GM12878 (cell line): ENCODE data around the gene NFYC. TPM values are rescaled to one million over a fixed set of nuclear protein-coding genes. Genes with fewer than 3 reads are reported as not detected.
A peak's percentile ranks its signal among the peaks of the same experiment; 100 is the strongest.

Source experiments
- ATAC-seq: fragments of 200-7000 bp; cut with Tn5 transposase; 3 replicates; pipeline ENCODE4 v1.9.1; 2020; ENCODE audit warnings: mild to moderate bottlenecking, moderate library complexity
- BruUV-seq: library from RNA; stranded (reverse); fragments of 400-500 nt; replicated peaks from 2 replicates; lab custom pipeline; 2021; lab: Mats Ljungman, UMichigan
- CTCF ChIA-PET: fragments of 300-600 bp; sonication (Branson Sonifier 250); formaldehyde crosslinking; extraction: SDS; loops from one replicate; lab custom pipeline; 2021; ENCODE audit warnings: inconsistent platforms; lab: Yijun Ruan, JAX
- POLR2A ChIA-PET: fragments of 350-600 bp; formaldehyde crosslinking; extraction: SDS; loops from one replicate; lab custom pipeline; 2021; ENCODE audit warnings: inconsistent platforms; lab: Charles Lee
- RAD21 ChIA-PET: fragments of 300-600 bp; sonication (Branson Sonifier 250); formaldehyde crosslinking; loops from one replicate; lab custom pipeline; 2023; ENCODE audit warnings: antibody characterized with exemption; ENCODE audit not compliant: unreplicated experiment; lab: Charles Lee
- SMC1A ChIA-PET: fragments of 300-600 bp; sonication (Branson Sonifier 250); formaldehyde crosslinking; loops from one replicate; lab custom pipeline; 2023; ENCODE audit not compliant: unreplicated experiment, uncharacterized antibody; lab: Charles Lee
- DNase-seq: peaks from one replicate; pipeline ENCODE4 v3.0.0-alpha.2; 2011; ENCODE audit warnings: low read depth, low spot score
- FAIRE-seq: peaks from 3 replicates; lab custom pipeline; 2011; peaks lifted over from hg19 to GRCh38; lab: Jason Lieb, UNC
- H2AFZ ChIP-seq: 2 replicates; pipeline ENCODE4 v1.6.0; 2011; ENCODE audit warnings: low read depth, low read length, control low read depth; ENCODE audit not compliant: control insufficient read depth
- H3K27ac ChIP-seq: 2 replicates; pipeline ENCODE4 v1.5.1; 2011; ENCODE audit warnings: control low read depth; ENCODE audit not compliant: control insufficient read depth, insufficient read depth
- H3K27me3 ChIP-seq, 2 experiments: replicated peaks in 1 of 2; 2 replicates each; pipeline versions ENCODE4 v1.6.0 to v1.6.1; 2011; ENCODE audit warnings: low read length in 1 of 2; ENCODE audit not compliant: control insufficient read depth in 2 of 2, insufficient read depth in 2 of 2
- H3K36me3 ChIP-seq, 2 experiments: 2 replicates each; pipeline ENCODE4 v1.5.1; 2011; ENCODE audit warnings: low read length in 1 of 2; ENCODE audit not compliant: control insufficient read depth in 2 of 2, insufficient read depth in 2 of 2
- H3K4me1 ChIP-seq: 2 replicates; pipeline ENCODE4 v1.6.1; 2011; ENCODE audit warnings: mild to moderate bottlenecking, low read length, moderate library complexity, mixed read lengths; ENCODE audit not compliant: control insufficient read depth, insufficient read depth
- H3K4me2 ChIP-seq: 2 replicates; pipeline ENCODE4 v1.6.0; 2011; ENCODE audit warnings: control low read depth; ENCODE audit not compliant: control insufficient read depth, insufficient read depth
- H3K4me3 ChIP-seq: fragments of 200-600 bp; sonication (generic); 2 replicates; pipeline ENCODE4 v1.5.1; 2016
- H3K79me2 ChIP-seq: 2 replicates; pipeline ENCODE4 v1.6.0; 2011; ENCODE audit warnings: low read length; ENCODE audit not compliant: control insufficient read depth, insufficient read depth
- H3K9ac ChIP-seq: 2 replicates; pipeline ENCODE4 v1.8.0; 2011; ENCODE audit warnings: low read length, control low read depth, mixed read lengths; ENCODE audit not compliant: control insufficient read depth, insufficient read depth
- H3K9me3 ChIP-seq: replicated peaks from 3 replicates; pipeline ENCODE4 v1.5.1; 2011; ENCODE audit warnings: mild to moderate bottlenecking, low read length; ENCODE audit not compliant: control insufficient read depth, insufficient read depth
- H4K20me1 ChIP-seq: 2 replicates; pipeline ENCODE4 v1.6.0; 2011; ENCODE audit not compliant: control insufficient read depth, insufficient read depth
- CHD4 ChIP-seq: fragments of 200-600 bp; sonication (generic); IDR thresholded peaks from 2 replicates; pipeline ENCODE4 v1.6.1; 2016; ENCODE audit warnings: mild to moderate bottlenecking
- EED ChIP-seq: sonication (generic); IDR thresholded peaks from 2 replicates; pipeline ENCODE4 v1.6.1; 2016; ENCODE audit warnings: antibody characterized with exemption, low read depth
- FOS ChIP-seq: IDR thresholded peaks from 3 replicates; pipeline ENCODE4 v1.6.1; 2011; ENCODE audit warnings: borderline replicate concordance; ENCODE audit not compliant: insufficient read length; ENCODE audit errors: extremely low read depth
- FOXM1 ChIP-seq: IDR thresholded peaks from 2 replicates; pipeline ENCODE4 v1.6.1; 2012; ENCODE audit warnings: low read depth, mild to moderate bottlenecking, inconsistent platforms, low read length, moderate library complexity
- GATAD2B ChIP-seq: fragments of 450-650 bp; conservative IDR thresholded peaks from 2 replicates; pipeline ENCODE4 v1.6.1; 2017; ENCODE audit warnings: low read depth, mild to moderate bottlenecking, moderate library complexity
- IKZF1 ChIP-seq: fragments of 450-650 bp; conservative IDR thresholded peaks from 2 replicates; pipeline ENCODE4 v1.6.1; 2017; ENCODE audit warnings: antibody characterized with exemption, mild to moderate bottlenecking
- IKZF2 ChIP-seq, 2 experiments: fragments of 450-650 bp; IDR thresholded peaks; 2 replicates each; pipeline ENCODE4 v1.6.1; 2017; ENCODE audit warnings: mild to moderate bottlenecking in 2 of 2, moderate library complexity in 2 of 2
- NKRF ChIP-seq: fragments of 450-650 bp; conservative IDR thresholded peaks from 2 replicates; pipeline ENCODE4 v1.6.1; 2017; ENCODE audit warnings: mild to moderate bottlenecking, moderate library complexity
- NR2C2 ChIP-seq: IDR thresholded peaks from 2 replicates; pipeline ENCODE4 v1.6.1; 2011; ENCODE audit warnings: borderline replicate concordance, low read depth; ENCODE audit not compliant: control insufficient read depth, insufficient read length
- RAD21 ChIP-seq: IDR thresholded peaks from 2 replicates; pipeline ENCODE4 v1.6.1; 2011; ENCODE audit warnings: mild to moderate bottlenecking, low read depth, low read length, moderate library complexity; ENCODE audit not compliant: insufficient read depth
- SMC3 ChIP-seq: IDR thresholded peaks from 2 replicates; pipeline ENCODE4 v1.6.1; 2011; ENCODE audit warnings: low read length, improper control_type of control experiment, borderline replicate concordance
- SPI1 ChIP-seq: IDR thresholded peaks from 2 replicates; pipeline ENCODE4 v1.6.1; 2011; ENCODE audit warnings: low read depth, mild to moderate bottlenecking, low read length, moderate library complexity, borderline replicate concordance; ENCODE audit not compliant: insufficient read depth
- SREBF1 ChIP-seq: IDR thresholded peaks from 2 replicates; pipeline ENCODE4 v1.6.1; 2012; ENCODE audit warnings: mild to moderate bottlenecking, low read length
- SUPT20H ChIP-seq: IDR thresholded peaks from 2 replicates; pipeline ENCODE4 v1.6.1; 2011; ENCODE audit warnings: low read depth, mild to moderate bottlenecking, low read length, moderate library complexity, borderline replicate concordance; ENCODE audit not compliant: control insufficient read depth
- TARDBP ChIP-seq: IDR thresholded peaks from 2 replicates; pipeline ENCODE4 v1.6.1; 2016; ENCODE audit warnings: borderline replicate concordance
- TBL1XR1 ChIP-seq: IDR thresholded peaks from 2 replicates; pipeline ENCODE4 v1.6.1; 2012; ENCODE audit warnings: low read depth, low read length, improper control_type of control experiment
- TCF7 ChIP-seq: IDR thresholded peaks from 2 replicates; pipeline ENCODE4 v1.6.1; 2014; ENCODE audit warnings: antibody characterized with exemption, borderline replicate concordance
- YBX1 ChIP-seq: fragments of 450-650 bp; IDR thresholded peaks from 2 replicates; pipeline ENCODE4 v1.6.1; 2016; ENCODE audit warnings: antibody characterized with exemption
- YY1 ChIP-seq: IDR thresholded peaks from 2 replicates; pipeline ENCODE4 v1.6.1; 2011; ENCODE audit warnings: low read depth, mild to moderate bottlenecking, low read length
- WGBS: methylation state at CpG from one replicate; pipeline ENCODE4 v1.1.6; 2016; ENCODE audit warnings: low lambda C conversion rate; ENCODE audit not compliant: insufficient replicate concordance, insufficient coverage; ENCODE audit errors: missing lambda C conversion rate; 5-methylcytosine and 5-hydroxymethylcytosine counted together
- in situ Hi-C: fragments of 300-500 bp; cut with MboI; formaldehyde crosslinking; loops from 9 replicates; pipeline ENCODE4 v1.14.3; 2018; ENCODE audit warnings: mixed read lengths
- intact Hi-C: fragments of 100-400 bp; cut with micrococcal nuclease; formaldehyde crosslinking; loops from one replicate; pipeline ENCODE4 v1.14.2; 2022; ENCODE audit not compliant: unreplicated experiment
- polyA plus RNA-seq, 11 experiments: library from polyadenylated mRNA; depleted of rRNA in 4 of 11; unstranded in 6 of 11; stranded (reverse) in 5 of 11; fragments of >200 nt; fragmentation: Nextera tagmentation in 4 of 11; fragmentation: Illumina TruSeq in 1 of 11; extraction: Ambion mirVana in 4 of 11; extraction: Trizol in 1 of 11; gene quantifications; 1 replicate in 1 of 11; 2 replicates in 10 of 11; pipeline versions ENCODE4 v1.2.1 to v1.2.3, GENCODE V29; 2011 to 2016; ENCODE audit warnings: inconsistent platforms in 2 of 11, missing spikeins in 2 of 11, low read depth in 1 of 11
- total RNA-seq, 4 experiments: library from RNA; depleted of rRNA in 3 of 4; stranded (reverse); fragments of >200 nt in 3 of 4; fragmentation: Illumina TruSeq in 1 of 4; extraction: Trizol in 1 of 4; gene quantifications; 2 replicates each; pipeline versions ENCODE4 v1.2.1 to v1.2.3, GENCODE V29; 2013 to 2021
- TF ChIP-seq, protein P1 (sequence below), 3 experiments: IDR thresholded peaks in 2 of 3; conservative IDR thresholded peaks in 1 of 3; 2 replicates each; pipeline ENCODE4 v1.5.1; 2011; ENCODE audit warnings: low read depth in 3 of 3, low read length in 3 of 3, mild to moderate bottlenecking in 3 of 3, control low read depth in 2 of 3, moderate library complexity in 2 of 3, inconsistent platforms in 1 of 3, mixed read lengths in 1 of 3; ENCODE audit not compliant: control insufficient read depth in 2 of 3, insufficient read depth in 1 of 3; ENCODE audit errors: extremely low read depth in 1 of 3

The NFYC gene
- total and polyA plus RNA-seq, 10 of the 15 experiments (the other 5 are each of a cell fraction or from before 2014, with no cell fraction given) = 4.3 to 84.2 (median 58.3) TPM

DNA sequence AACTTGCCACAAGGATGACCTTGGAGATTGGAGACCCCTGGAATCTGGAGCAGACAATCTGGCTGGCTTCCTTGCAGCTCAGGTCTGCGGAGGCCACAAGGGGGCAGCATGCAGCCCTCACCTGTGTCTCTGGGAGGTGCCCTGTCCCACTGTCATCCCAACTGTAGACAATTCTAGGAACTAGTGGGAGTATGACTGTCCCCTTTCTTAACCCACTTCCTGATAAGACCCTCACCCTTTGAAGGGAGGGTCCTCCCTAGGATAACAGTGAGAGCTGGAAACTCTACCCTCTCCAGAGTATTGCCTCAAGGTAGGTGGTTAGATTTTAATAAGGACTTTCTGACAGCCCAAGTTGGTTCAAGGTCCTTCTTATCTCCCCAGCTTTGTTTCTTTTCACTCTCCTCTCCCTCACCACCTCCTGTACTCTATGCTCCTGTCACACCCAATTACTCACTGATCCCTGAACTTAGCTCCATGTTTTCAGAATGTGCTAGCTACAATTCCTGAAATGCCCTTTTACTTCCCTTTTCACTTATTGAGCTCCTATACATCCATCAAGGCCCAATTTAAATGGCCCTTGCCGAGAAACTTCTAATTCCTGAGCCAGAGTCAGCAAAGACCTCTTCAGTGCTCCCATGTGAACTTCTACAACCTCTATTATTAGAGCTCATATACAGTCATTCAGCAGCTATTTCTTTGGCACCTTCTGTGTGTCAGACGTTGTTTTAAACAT lies 82.9 kb downstream of the NFYC start:
- 43% methylated on average over 3 of the region's 3 CpGs for WGBS
- in situ Hi-C loops (no loop called here), intact Hi-C loops (loop anchor here (1.0 to 5.0 kb wide), 2 partner anchors 76 to 178 kb away; no protein-coding TSS in a partner anchor)
- H2AFZ ChIP-seq = no peak overlapping the region
- POLR2A ChIA-PET = interaction anchor here (0.6 to 2.0 kb wide), 3 partner anchors 12 to 496 kb away, joined by 3 to 5 read pairs (median 3); no protein-coding TSS in a partner anchor
- FAIRE-seq = peak; percentile 76
- no peaks in the 10 kb centered on the region for H4K20me1 ChIP-seq
- H3K9me3 ChIP-seq = no peaks in the 10 kb centered on the region; the same call in 2 of the 3 replicates
- H3K79me2 ChIP-seq = no peaks in the 10 kb centered on the region
- RAD21 ChIA-PET = interaction anchor here (0.6 to 6.5 kb wide), 21 partner anchors 8 to 242 kb away, joined by 3 to 86 read pairs (median 6); partner anchors contain the start of gene NFYC
- no peaks in the 10 kb centered on the region for H3K27me3 ChIP-seq
- H3K27ac ChIP-seq = no peak overlapping the region
- no peak for DNase-seq
- BruUV-seq = no TSS peak
- SMC1A ChIA-PET = interaction anchor here (0.6 to 7.5 kb wide), 43 partner anchors 9 to 180 kb away, joined by 3 to 111 read pairs (median 4); partner anchors contain the start of genes KCNQ4 and NFYC
- CTCF ChIA-PET = interaction anchor here (0.5 to 8.9 kb wide), 66 partner anchors 8 to 1037 kb away, joined by 3 to 254 read pairs (median 4); partner anchors contain the start of genes EXO5, NFYC, RIMS3 and ZNF684
- H3K4me1 ChIP-seq = no peaks in the 10 kb centered on the region
- no peak overlapping the region for H3K9ac ChIP-seq
- ATAC-seq = peak; percentile 88
- no peak overlapping the region for H3K4me2 ChIP-seq
- H3K36me3 ChIP-seq = peaks cover 14 to 27% of the 10 kb centered on the region in 2 experiments
- no peak overlapping the region for H3K4me3 ChIP-seq
- TF ChIP-seq YY1 (peak; percentile 45; the same call in 1 of the 2 replicates), IKZF1 (0 out of 2 replicates have a peak, but pooled peaks have one; percentile 38), IKZF2 (IDR thresholded peaks at IDR 0.05) (0 out of 4 replicates have a peak, but pooled peaks of 1 of the 2 experiments have one; percentile 19), TCF7 (no peak), SREBF1 (no peak), TARDBP (no peak), NKRF (no peak), SUPT20H (no peak), FOS (no peak), SPI1 (no peak), RAD21 (peak; percentile 65), TBL1XR1 (0 out of 2 replicates have a peak, but pooled peaks have one; percentile 33), GATAD2B (0 out of 2 replicates have a peak, but pooled peaks have one; percentile 25), CHD4 (no peak), YBX1 (no peak), EED (peak; percentile 34; the same call in 1 of the 2 replicates), FOXM1 (no peak), NR2C2 (no peak), SMC3 (peak; percentile 94)
- TF ChIP-seq, protein P1, sequence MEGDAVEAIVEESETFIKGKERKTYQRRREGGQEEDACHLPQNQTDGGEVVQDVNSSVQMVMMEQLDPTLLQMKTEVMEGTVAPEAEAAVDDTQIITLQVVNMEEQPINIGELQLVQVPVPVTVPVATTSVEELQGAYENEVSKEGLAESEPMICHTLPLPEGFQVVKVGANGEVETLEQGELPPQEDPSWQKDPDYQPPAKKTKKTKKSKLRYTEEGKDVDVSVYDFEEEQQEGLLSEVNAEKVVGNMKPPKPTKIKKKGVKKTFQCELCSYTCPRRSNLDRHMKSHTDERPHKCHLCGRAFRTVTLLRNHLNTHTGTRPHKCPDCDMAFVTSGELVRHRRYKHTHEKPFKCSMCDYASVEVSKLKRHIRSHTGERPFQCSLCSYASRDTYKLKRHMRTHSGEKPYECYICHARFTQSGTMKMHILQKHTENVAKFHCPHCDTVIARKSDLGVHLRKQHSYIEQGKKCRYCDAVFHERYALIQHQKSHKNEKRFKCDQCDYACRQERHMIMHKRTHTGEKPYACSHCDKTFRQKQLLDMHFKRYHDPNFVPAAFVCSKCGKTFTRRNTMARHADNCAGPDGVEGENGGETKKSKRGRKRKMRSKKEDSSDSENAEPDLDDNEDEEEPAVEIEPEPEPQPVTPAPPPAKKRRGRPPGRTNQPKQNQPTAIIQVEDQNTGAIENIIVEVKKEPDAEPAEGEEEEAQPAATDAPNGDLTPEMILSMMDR (IDR thresholded peaks at IDR 0.05 in 2 of 3, conservative IDR thresholded peaks at IDR 0.05 in 1 of 3; ENCODE audit: control insufficient read depth in 2 of 3, extremely low read depth in 1 of 3, insufficient read depth in 1 of 3, low read depth in 3 of 3, low read length in 3 of 3) = peak; percentile 79 to 91 (median 86)
